Stimulated activated CD8-positive, alpha-beta memory T cell treated with anti-CD3 and anti-CD28 coated beads, Interleukin-4, amount 100 ng/mL, for 24 hours (primary cell): ENCODE measurements around the gene CDC42EP5.
A peak's percentile ranks its signal among the peaks of the same experiment; 100 is the strongest.
"Not testable (repeated sequence)": the region's sequence is repeated elsewhere in the genome, so short reads cannot be mapped to it uniquely, and the experiment has no call there.

ENCODE experiments used
- DNase-seq: peaks from one replicate; pipeline ENCODE4 v3.0.0-alpha.2; 2020; ENCODE audit warnings: low read depth

Gene CDC42EP5, protein sequence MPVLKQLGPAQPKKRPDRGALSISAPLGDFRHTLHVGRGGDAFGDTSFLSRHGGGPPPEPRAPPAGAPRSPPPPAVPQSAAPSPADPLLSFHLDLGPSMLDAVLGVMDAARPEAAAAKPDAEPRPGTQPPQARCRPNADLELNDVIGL

DNA sequence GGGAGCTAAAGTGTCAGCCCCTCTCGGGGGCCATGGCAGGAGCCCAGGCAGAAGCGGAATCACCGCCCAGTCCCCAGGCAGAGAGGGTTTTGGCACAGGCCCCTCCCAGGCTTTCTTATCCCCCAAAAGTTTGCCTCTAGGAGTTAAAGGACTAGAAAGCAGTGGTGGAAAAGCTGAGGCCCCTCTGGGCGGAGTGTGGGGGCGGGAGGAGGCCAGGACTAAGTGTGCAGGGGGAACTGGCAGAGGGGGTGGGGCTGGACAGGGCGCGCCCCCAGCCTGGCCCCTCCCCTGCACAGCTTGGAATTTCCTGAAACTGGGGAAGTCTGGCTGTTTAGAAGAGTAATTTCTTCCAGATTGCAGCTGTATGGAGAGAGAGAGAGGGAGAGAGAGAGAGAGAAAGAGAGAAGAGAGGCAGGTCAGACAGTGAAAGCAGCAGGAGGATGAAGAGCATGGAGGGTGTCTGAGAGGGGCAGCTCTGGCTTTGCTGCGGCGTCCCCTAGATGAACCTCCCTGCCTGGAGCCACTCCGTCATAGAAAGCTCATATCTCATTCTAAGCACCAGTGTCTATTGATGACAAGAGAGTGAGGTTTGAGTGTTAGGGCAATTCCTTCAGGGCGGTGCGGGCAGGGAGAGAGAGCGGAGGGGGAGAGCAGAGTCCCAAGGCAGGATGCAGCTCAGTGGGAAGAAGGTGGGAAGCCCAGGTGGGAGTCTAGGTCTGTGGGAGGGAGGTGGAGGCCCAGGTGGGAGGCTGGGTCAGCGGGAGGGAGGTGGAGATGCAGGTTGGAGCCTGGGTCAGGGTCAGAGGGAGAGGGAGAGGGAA lies at the start of gene CDC42EP5:
CDC42EP5 (minus strand) TSS at position 226 of the 821 bp plus-strand sequence. CDS start 7,749 bp downstream, outside the sequence.
- DNase-seq: no peak

DNA sequence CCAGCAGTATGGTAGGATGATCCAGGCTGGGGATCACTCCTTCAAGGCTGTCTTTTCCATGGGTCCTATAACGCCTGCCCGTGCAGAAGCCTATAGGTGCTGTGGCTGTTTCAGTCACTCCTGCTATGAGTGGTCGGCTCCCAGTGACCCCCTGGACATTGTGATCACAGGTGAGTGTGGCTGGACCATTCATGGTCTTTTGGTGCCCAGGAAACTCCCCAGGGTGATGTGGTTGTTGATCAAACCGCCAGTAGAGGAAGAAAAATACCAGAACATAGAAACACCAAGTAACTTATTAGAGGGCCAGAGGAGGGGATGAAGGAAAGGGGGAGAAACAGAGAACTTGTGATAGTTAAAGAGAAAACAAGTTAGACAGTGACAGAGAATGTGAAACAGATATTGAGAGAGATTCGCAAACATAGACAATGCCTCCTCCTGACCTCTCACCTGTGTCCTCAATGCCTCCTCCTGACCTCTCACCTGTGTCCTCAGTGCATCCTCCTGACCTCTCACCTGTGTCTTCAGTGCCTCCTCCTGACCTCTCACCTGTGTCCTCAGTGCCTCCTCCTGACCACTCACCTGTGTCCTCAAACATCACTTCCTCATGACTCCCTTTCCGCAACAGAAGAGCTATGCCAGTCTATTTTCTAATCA lies 48.9 kb upstream of the CDC42EP5 start:
- DNase-seq: no peak

DNA sequence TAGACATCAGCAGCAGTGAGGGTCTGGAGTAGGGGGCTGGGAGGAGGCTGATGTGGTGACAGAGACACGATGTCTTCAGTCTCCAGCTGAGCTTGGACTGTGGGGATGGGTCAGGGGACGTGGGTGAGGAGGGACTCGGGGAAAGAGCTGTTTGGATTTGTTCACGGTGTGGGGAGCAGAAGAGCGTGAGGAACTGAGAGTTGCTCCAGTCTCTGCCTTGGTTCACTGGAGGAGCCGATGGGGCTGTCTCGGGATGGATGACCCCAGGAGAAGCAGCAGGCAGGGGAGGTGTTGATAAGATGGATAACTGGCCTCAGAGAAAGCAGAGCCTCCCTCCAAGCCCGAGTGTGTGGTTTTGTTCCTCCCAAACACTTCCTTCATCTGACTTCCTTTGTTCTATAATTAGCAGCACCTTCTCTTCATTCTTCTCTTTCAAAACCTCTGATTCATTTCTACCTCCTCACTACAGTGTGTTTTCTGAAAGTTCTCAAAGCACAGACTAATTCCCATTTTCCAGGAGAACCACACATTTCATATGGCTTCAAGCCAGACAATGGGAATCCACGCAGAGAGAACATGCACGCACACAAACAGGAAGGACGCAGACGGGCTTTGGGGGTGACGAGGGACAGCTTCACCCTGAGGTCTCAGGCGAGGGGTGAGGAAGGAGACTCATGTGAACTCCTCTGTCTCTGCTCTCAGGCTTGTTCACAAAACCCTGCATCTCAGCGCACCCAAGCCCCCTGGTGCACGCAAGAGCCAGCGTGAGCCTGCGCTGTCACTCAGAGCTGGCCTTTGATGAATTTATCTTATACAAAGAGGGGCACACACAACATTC lies 48.1 kb upstream of the CDC42EP5 start:
- no peak for DNase-seq

DNA sequence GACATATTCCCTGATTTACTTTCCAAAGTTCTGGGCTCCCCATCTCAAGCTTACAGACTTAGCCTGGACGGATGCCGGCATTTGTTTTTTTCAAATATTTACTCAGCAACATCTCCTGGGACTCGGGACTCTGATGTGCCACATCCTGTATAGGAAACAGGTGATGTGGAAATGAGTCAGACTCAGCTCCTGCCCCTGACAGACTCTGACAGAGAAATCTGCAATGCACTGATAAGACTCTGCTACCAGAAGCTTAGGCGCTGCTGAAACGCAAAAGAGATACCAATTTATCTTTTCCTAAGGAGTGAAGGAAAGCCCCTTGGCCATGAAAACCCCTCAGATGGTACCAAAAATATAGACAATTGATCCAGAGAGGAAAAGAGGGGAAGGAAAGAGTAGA lies 45.7 kb upstream of the CDC42EP5 start:
- DNase-seq: no peak

DNA sequence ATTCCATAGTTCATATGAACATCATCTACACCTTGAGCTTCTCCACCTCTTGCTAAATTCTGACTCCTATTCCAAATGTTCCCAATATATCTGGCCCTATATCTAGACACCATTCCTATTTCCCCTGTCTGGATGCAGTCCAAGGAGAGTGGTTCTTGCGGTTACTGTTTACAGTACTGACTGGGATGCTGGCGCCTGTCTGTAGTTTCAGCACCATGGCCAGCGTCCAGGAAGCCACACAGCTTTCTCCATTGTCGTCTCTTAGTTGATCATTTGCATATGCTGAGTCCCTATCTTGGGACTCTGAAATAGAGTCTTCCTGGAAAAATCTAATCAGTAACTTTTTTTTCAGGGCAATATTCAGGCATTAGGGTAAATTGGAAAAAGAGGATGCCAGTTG lies 44.4 kb upstream of the CDC42EP5 start:
- peak; percentile 33 for DNase-seq

DNA sequence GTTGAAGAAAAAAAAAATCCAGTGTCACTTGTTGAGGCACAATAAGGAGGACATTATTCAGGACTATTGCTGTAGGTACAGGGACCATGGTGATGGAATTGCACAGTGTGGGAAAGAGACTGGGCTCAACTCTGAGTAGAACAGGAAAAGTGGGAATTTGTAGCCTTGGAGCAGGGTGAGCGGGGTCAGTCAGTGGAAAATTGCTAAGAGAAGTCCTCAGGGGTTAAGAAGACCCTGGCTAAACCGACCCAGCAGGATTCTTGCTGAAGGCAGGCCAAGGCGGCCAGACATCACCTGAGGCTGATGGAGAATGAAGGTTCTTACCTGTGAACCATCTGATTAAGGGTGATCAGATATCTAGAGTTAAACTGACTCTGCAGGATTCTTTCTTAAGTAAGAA lies 42.1 kb upstream of the CDC42EP5 start:
- DNase-seq: no peak

DNA sequence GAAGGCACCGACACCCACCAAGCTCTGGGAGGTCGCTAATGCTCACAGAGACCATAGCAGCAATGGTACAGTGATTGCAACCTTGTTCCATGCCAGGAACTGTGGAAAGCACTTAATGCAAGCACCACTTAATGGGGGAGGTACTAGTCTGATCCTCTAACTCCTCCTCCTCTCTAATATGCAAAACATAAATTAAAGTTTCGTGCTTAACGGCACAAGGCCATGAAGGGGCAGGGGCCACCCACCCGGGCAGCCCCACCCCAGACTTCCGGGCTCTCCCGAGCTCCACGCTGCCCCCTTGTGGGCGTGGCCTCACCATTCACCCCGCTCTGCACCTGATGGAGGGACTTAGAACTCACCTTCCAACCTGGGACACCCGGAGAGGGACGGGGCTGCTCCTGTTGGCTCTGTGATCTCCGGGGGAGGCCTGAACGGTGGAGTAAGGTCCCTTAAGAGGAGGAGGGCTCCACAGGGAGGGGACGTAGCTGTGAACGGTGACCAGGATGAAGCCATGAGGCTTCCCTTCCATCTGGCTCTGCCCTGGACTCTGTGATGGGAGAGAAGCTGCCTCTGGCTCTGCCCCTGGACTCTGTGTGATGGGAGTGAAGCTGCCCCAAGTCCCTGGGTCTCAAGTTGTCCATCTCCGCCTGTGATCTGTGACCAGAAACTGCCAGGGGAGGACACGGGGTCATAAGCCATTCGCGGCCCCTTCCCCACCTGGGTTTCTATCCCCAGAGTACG lies 36.3 kb upstream of the CDC42EP5 start:
- DNase-seq: not testable (repeated sequence)

DNA sequence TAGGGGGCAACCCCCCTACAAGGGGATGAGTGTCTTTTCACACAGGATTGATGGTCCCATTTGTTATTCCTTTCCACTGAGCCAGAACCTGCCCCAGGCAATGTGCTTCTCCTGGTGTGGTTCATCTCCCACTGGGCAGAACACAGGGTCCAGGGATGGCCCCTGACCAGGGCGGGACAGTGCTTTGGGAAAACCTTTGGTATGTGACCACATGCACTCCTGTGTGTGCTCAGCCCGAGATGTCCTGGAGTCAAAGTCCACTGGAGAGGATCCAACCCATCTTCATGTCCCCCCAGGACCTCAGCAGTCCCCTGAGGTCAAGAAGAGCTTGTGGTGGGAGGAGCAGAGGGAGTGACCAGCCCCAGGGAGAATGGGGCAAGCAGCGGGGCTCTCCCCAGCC lies 35.4 kb upstream of the CDC42EP5 start:
- not testable (repeated sequence) for DNase-seq

DNA sequence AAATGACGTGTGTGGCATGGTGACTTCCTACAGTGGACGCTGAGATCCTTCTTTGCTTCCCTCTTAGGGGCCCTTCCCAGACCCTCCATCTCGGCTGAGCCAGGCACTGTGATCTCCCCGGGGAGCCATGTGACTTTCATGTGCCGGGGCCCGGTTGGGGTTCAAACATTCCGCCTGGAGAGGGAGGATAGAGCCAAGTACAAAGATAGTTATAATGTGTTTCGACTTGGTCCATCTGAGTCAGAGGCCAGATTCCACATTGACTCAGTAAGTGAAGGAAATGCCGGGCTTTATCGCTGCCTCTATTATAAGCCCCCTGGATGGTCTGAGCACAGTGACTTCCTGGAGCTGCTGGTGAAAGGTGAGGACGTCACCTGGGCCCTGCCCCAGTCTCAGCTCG lies 34.7 kb upstream of the CDC42EP5 start:
- no peak for DNase-seq

DNA sequence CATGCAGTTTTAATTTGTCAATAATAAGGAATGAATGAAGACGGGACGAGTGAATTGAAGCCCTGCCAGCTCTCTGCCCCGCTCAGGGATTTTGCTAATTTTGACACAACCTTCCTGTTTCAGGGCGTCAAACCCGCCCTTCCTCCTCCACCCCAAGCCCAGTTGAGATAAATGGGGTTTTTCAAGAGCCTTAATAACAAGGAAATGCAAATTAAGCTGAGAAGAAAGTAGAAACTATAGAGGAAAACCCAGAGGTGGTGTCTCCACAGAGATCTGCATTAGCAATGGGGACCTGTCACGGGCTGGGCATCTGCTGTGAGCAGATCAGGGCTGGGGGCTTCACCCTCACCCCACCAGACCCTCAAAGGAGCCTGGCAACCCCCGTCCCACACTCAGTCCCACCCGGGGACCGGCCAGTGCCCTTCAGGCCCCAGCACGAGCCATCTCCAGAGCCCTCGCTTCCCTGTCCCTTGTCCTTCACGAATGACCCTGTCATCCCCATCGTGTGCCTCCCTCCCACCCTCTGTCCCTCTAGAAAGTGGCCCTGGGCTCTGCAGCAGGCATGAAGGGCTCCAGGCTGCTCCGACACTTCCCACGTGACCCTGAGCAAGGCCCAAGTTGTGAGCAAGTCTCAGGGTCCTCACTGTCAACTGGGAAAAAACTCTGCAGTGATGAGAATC lies 34.1 kb upstream of the CDC42EP5 start:
- DNase-seq: not testable (repeated sequence)

DNA sequence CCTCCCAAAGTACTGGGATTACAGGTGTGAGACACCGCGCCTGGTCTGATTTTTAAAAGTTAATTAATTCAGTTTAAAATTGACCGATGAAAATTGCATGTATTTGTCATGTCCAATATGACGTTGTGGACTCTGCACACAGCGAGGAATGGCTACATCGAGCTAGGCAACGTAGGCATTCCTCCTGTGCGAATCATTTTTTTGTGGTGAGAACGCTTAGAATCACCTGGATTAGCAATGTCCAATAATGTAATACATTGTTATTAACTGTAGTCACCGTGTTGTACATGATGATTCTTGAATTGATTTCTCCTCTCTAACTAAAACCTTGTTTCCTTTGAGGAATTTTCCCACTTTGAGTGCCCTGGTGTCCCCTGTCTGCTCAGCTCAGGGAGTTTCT lies 33.0 kb upstream of the CDC42EP5 start:
- no peak for DNase-seq

DNA sequence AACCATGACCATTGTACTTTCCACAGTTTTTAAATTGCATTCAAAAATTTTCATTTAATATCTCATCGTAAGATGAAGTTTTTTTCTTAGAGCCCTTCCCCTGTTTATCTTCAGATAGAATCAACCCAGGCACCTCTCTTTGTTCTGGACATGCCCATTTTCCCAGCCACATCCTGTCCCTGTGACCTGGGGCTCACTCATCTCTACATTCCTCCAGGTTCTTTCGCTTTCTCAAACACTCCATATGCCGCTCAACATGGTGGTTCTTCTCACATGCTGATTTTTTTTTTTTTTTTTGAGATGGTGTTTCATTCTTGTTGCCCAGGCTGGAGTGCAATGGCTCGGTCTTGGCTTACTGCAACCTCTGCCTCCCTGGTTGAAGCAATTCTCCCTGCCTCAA lies 32.4 kb upstream of the CDC42EP5 start:
- not testable (repeated sequence) for DNase-seq

DNA sequence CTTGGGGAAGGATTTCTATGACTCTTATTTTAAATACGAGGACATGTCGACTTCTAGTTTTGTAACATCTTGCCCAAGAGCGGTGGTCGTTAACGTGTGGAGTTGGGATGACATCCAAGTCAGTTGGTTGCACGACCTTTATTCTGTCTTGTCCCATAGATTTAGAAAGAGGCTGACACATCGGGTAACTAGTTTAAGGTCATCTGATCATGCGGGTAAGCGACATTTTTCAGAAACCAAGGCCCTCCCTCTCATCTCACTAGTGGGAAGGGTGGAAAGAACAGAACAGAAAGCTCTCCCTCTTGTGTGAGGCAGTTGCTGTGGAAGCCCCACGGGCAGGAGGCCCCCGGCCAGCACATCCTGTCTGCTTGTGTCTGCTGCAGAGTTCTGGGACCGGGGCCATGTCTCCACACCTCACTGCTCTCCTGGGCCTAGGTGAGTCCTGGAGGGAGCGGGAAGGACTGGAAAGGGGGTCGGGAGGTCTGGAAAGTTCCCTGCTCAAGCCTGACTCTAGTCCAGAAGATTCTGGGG lies 29.5 kb upstream of the CDC42EP5 start, which contains the start of gene LAIR2:
LAIR2 (plus strand) TSS at position 314 of the 531 bp plus-strand sequence; CDS start at position 402, 88 bp downstream.
- no peak for DNase-seq

DNA sequence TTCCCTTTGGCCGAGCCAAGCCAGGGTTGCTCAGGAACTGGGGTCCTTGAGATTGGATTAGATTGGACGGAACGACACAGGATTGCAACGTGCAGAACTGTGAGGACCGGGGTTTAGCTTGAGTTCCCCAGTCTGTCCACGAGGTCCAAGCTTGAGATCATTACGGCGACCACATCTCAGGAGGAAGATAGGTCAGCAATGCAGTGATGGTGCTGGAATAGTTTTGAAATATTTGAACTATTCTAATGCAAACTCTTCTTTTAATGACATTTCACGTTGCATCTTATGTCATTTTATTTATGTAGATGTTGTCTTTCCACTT lies 25.3 kb upstream of the CDC42EP5 start:
- not testable (repeated sequence) for DNase-seq

DNA sequence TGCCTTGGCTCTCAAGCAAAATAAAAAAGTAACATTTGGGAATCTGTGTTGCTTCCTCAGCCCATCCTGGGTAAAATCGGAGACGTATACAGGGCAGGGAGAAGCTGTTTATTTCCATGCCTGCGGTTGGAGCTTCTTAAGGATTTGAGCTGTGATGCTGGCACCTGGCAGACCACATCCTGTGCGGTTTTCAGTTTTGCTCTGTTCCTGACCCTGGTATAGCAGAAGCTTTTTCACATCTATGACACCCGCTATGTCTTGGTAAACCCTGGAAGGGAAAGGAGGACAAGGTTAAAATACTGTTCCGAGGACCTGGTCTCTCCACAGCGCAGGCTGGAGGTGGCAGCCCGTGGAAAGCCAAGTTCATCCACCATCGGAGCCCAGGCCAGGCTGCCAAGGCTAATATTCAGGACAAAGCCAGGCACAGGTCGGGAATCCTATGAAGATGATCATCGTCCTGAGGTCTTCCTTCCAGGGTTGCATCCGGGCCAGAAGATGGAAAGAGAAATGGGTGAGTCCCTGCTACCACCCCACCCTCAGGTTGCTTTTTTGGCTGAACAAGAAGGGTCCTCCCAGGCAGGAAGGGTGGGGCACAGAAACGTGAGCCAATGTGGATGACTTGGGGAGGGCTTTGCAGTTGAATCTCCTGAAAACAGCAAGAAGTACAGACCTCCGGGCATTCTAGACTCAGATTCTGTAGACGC lies 24.8 kb upstream of the CDC42EP5 start:
- DNase-seq: not testable (repeated sequence)

DNA sequence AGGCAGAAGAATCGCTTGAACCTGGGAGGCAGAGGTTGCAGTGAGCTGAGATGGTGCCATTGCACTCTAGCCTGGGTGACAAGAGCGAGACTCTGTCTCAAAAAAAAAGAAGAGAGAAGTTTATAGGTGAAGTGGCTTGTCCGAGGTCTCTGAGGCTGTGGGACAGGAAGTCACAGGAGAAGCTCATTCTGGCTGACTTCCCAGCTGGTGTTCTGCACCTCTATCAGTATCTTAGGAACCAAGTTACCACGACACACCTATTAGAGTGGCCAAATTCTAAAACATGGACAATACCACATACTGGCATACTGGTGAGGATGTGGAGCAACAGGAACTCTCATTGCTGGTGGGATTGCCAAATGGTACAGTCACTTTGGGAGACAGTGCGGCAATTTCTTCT lies 22.2 kb upstream of the CDC42EP5 start:
- not testable (repeated sequence) for DNase-seq

DNA sequence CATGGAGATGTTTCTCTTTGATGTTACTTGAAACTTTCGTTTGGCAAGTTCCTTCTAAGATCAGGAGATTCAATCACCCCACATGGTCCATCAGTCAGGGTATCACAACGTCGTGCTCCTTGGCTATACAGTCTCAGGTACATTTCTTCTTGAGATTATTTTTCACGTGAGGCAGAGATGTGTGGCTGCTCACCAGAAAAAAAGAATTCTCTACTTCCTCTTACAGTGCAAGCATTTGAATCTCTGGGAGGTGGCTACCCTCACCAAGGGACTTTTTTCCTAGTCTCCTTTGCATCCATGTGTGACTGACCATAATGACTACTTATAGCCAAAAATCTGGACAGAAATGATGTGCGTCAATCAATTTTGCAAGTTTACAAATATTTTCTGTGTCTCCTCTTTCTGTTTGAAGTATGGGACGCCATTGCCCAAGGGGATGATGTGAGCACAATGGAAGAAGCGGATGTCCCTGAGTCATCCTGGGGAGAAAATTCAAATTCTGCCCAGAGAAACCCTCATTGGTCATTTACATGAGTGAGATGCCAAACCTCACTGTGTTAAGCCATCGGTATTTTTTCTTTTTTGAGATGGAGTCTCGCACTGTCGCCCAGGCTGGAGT lies 21.0 kb upstream of the CDC42EP5 start:
- no peak for DNase-seq

DNA sequence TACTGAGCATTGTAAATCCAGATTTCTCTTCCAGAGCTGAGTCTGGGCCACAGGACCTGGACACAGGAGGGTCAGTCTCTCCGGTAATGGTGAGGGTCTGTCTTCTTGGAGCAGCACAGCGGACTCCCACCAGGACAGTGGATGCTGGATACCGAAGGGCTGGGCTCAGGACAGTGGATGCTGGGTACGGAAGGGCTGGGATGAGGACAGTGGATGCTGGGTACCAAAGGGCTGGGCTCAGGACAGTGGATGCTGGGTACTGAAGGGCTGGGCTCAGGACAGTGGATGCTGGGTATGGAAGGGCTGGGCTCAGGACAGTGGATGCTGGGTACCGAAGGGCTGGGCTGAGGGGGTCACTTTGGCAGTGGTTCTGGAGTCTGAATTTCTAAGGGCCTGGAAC lies 20.0 kb upstream of the CDC42EP5 start:
- DNase-seq: not testable (repeated sequence)

DNA sequence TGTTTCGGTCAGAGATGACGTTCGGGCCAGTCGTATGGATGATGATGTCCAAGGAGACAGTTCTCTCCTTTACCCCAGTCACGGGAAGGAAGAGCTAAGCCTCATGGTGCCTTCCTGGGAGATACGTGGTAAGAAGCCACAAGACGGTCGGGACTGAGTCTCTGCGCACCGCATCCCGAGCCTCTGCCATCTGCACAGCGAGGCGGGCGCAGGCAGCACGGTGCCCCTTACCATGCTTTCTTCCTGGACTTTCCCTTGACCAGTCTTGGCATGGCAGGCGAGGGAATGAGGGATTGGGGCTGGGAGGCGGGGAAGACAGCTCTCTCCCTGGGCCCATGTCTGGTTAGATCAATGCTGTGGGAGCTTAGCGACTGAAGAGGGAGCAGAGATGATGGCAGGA lies 19.5 kb upstream of the CDC42EP5 start:
- DNase-seq: no peak

DNA sequence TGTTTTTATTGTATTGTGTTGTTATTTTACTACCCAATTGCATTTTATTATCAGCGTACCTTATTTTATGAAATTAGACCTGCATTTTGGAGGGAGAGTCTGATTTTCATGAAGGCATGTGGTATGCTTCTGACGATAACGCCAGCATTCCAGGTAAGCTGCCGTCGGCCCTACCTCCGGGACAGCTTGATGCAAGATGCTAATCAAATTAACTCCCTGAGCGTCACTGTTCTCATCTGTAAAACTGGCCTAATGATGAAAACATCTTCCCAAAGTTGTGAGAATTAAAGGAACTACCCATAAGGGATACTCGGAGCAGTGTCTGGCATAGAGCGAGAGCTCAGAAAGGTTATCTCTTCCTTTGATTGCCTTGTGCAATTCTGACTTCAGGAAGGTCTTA lies 16.7 kb upstream of the CDC42EP5 start:
- DNase-seq: no peak
